GM13977 (cell line): ENCODE measurements around the gene PROM2.
"Not testable (repeated sequence)": the region's sequence is repeated elsewhere in the genome, so short reads cannot be mapped to it uniquely, and the experiment has no call there.

ENCODE experiments used
- DNase-seq: peaks from one replicate; pipeline ENCODE4 v3.0.0; 2012; ENCODE audit warnings: low spot score
- in situ Hi-C: fragments of 300-500 bp; cut with MboI; formaldehyde crosslinking; loops from one replicate; pipeline ENCODE4 v1.12.0; 2022; ENCODE audit warnings: low sequenced_read_pairs, low pct_unique_long_range_greater_than_20kb, mixed read lengths, inconsistent platforms; ENCODE audit not compliant: unreplicated experiment
- TF ChIP-seq, protein P1 (sequence below): IDR thresholded peaks from 2 replicates; pipeline ENCODE4 v1.5.1; 2012; ENCODE audit warnings: mild to moderate bottlenecking, control low read depth; ENCODE audit not compliant: insufficient read depth; ENCODE audit errors: extremely low read depth, missing control alignments

PROM2 gene

DNA sequence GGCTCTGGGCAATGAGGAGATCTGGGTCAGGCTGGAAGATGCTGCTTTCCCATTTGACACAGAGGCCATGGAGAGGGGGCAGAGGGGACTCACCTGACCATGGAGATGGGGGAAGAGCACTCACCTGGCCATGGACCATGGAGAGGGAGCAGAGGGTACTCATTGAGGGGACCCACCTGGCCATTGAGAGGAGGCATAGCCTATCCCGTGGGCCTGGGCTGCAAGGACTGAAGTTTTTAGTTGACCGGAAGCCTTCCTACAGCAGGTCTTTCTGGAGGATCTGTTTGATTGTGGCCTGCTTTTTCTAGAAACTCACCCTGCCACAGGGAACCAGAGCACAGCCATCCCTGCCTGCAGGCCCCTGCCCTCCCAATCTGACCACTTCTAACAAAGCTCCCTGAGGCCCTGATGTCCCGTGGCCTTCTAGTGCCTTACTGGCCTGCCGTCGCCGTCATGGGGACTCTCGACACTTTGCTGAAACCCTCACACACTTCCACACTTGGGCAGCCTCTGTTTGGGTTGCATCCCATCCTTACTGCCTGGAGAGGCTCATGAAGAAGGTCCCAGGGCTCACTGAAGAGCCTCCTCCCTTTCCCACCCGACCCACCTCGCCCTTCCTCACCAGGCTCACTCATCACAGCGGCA, 5.1 kb upstream of the PROM2 start:
- DNase-seq = no peak

DNA sequence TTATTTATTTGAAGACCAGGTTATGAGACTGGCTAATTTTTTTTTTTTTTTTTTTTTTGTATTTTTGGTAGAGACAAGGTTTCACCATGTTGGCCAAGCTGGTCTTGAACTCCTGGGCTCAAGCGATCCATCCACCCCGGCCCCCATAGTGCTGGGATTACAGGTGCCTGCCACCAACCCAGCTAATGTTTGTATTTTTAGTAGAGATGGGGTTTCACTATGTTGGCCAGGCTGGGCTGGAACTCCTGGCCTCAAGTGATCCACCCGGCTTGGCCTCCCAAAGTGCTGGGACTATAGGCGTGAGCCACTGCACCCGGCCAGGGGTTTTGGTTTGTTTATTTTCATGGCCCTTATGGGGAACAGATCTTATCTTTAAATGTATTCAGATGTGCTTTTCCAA, 4.5 kb upstream of the PROM2 start:
- DNase-seq, in situ Hi-C loops: not testable (repeated sequence)

More for the DNA sequence above, 5.1 kb upstream of the PROM2 start:
- in situ Hi-C loops = no loop called here
- TF ChIP-seq, protein P1, sequence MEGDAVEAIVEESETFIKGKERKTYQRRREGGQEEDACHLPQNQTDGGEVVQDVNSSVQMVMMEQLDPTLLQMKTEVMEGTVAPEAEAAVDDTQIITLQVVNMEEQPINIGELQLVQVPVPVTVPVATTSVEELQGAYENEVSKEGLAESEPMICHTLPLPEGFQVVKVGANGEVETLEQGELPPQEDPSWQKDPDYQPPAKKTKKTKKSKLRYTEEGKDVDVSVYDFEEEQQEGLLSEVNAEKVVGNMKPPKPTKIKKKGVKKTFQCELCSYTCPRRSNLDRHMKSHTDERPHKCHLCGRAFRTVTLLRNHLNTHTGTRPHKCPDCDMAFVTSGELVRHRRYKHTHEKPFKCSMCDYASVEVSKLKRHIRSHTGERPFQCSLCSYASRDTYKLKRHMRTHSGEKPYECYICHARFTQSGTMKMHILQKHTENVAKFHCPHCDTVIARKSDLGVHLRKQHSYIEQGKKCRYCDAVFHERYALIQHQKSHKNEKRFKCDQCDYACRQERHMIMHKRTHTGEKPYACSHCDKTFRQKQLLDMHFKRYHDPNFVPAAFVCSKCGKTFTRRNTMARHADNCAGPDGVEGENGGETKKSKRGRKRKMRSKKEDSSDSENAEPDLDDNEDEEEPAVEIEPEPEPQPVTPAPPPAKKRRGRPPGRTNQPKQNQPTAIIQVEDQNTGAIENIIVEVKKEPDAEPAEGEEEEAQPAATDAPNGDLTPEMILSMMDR = no peak

DNA sequence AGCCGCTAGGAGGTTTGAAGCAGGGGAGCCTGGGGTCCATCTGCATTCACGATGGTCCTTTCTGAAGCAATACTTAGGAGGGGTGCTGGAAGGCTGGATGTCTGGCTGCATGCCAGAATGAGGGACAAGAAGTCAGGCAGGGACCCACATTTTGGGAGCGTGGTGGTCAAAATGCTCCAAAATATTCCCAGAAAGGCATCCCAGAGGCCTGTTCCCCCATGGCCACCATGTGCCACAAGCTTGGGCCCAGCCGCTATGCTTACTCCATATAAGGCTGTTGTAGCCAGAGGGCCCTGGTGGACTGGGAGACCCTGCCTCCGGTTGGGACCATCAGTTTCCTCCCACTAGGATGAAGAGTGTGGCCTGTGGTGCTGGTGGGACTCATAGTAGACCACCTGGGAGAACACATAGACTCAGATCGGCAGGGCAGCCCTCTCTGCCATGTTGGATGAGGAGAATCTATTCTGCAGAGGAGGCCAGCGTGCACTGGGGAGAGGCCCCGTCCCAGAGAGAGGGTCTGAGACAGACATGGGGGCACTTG, 3.6 kb upstream of the PROM2 start:
- in situ Hi-C loops = no loop called here
- TF ChIP-seq, protein P1 = no peak
- no peak for DNase-seq

DNA sequence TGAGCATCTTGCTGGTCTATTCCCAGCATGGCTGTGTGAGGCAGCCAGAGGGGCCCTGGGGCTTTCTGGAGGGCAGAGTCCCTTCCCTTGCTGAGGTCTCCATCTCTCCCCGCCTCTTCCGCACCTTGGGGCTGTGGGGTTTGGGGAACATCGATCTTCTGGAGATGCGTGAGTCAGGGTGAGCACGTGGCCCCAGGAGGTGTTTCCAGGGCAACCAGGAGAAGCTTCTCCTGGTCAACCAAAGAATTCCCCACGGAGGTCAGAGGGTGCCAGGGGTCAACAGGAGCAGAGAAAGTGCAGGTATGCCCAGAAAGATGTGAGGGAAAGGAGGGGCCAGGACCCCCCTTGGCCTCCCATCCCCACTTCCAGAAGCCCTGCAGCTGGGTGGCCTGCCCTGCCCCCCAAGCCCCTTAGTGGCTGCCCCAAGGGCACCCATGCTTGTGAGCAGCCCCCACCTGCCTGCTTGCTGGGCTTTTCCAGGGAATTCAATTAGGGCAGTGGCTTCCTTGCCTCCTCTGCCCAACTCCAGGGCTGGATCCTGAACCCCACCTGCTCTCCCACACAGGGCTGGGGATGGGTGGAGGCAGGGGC, 2.8 kb upstream of the PROM2 start:
- in situ Hi-C loops = no loop called here
- no peak for DNase-seq
- TF ChIP-seq, protein P1 = no peak

DNA sequence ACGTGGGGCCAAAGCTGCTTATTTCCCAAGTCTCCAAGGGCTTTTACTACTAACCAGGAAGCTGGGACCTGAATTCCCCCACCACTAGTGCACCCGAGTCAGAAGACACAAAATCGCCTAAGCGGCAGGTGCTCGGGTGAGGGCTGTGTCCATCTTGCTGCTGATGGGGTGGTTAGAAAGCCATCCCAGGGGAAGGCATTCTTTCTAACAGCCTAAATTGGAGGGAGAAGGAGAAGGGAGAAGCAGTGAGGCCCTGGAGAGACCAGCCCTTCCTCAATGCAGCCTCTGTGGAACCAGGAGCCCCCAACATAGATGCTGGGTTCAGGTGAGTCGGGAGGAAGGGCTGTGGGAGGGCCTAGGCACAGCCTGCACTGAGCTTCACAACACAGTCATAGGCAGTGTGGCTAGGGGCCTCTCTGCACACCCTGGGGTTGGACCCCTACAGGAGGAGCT, 1.9 kb upstream of the PROM2 start:
- DNase-seq = no peak
- TF ChIP-seq, protein P1 = no peak
- in situ Hi-C loops = no loop called here

DNA sequence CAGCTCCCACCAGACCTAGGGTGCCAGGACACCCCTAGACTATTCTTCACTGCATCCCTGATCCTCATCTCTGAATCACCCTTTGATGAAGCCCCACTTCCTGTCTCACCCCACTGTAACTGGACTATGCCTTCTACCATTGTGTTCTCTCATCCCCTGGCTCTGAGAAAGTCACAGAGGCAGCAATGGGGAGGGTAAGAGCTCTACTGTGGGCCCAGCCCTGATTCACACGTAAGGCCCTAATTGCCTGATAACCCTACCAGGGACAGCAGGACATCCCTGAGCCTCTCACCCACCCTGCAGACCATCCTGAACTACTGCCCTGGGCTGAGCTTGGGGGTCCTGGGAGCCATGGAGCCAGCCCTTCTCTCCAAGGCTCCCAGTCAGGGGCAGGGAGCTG, 1.5 kb upstream of the PROM2 start:
- in situ Hi-C loops = no loop called here
- TF ChIP-seq, protein P1 = no peak
- DNase-seq = no peak

DNA sequence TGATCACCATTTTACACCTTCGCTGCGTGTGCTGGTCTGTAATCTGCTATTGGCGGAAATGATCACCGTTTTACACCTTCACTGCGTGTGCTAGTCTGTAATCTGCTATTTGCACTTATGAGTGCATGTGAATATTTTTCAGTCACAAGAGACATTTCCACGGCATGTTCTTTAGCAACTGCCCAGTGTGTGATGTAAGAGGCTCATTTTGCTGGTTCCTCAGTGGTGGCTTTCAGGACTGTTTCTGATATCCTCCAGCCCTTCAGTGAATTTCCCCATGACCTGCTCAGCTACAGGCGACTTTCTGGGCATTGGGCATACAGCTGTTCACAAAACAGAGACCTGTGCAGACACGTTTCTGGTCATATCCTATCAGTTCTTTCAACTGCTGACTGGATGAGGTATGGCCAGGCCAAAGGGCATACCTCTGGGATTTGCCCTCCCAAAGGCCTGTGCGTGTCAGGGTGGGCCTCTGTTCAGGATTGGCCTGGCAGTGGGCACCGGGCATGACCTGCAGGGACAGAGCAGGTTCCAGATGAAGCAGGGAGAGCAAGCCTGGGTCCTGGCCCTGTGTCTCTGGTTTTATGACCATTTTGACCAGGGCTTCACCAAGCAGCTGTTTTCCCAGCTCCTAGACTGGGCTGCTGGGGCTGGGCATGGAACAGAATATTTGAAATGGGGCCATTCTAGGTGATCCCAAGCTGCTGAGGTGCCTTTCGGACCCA, 521 bp upstream of the PROM2 start:
- in situ Hi-C loops = no loop called here
- TF ChIP-seq, protein P1 = no peak
- DNase-seq = no peak
